ENCODE data around the gene ATP6V0B.
A peak's percentile ranks its signal among the peaks of the same experiment; 100 is the strongest.

ATP6V0B gene

GRCh38 chr1:43984855-43985254, 10.1 kb downstream of the ATP6V0B start:
- no peak for DNase-seq (ENCODE audit: low read depth in 2 of 2, low spot score in 1 of 2)

DNA sequence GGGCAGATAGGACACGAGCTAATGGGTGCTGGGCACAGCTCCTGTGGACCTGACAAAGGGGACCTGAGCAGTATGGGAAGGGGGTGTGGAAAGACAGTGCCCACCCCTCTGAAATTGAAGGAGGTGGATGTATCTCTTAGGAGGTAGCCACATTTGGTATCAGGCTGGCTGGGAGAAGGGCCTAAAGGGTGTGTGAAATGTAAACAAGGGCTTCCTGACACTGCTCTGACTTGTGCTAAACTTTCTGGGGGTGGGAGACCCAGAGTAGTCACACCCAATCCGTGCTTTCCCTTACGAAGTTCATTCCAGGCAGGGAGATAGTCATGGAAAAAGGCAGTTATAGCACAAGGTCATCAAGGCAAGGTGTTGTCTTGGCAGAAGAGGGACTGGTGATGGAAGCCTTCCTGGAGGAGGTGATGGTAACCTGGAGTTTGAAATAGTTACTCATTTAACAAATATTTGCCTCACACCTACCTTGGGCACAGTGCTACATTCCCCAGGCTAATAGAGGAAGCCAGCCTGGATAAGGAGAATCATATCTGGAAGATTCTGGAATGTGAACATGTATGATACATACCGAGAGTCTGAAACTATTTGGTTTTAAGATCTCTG, 11.3 kb downstream of the ATP6V0B start:
- DNase-seq (ENCODE audit: low read depth in 2 of 2, low spot score in 1 of 2) = no peak

- no peak for DNase-seq (ENCODE audit: low read depth in 2 of 2, low spot score in 1 of 2)
Measured at GRCh38 chr1:43986712-43987111, 12.0 kb downstream of the ATP6V0B start.

DNA sequence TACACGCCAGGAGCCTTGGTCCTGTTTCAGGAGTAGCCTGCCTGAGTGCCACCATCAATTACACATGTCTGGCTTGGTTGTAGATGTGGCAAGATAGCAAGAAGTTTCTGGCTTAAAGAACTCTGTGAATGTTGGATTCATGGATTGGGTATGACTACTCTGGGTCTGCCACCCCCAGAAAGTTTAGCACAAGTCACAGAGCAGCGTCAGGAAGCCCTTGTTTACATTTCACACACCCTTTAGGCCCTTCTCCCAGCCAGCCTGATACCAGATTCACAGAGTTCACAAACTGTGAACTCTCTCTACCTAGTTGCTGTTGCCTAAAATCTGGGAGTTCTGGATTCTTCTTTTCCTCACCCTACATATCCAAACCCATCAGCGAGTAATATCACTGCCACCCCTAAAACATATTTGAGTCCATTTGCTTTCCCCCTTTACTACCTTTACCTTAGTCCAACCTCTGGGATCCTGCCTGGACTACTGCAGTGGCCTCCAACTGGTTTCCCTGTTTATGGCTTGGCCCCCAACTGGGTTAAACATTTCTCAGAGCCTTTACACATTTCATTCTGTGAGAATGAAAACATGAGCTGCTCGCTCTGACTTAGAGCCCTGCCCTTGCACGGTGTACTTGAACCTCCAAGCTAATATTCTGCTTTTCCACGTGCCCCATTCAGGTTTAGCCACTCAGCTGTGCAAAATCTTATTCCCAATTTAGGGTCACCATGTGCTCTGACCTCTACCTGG, 12.6 kb downstream of the ATP6V0B start:
- DNase-seq (ENCODE audit: low read depth in 2 of 2, low spot score in 1 of 2) = no peak

DNA sequence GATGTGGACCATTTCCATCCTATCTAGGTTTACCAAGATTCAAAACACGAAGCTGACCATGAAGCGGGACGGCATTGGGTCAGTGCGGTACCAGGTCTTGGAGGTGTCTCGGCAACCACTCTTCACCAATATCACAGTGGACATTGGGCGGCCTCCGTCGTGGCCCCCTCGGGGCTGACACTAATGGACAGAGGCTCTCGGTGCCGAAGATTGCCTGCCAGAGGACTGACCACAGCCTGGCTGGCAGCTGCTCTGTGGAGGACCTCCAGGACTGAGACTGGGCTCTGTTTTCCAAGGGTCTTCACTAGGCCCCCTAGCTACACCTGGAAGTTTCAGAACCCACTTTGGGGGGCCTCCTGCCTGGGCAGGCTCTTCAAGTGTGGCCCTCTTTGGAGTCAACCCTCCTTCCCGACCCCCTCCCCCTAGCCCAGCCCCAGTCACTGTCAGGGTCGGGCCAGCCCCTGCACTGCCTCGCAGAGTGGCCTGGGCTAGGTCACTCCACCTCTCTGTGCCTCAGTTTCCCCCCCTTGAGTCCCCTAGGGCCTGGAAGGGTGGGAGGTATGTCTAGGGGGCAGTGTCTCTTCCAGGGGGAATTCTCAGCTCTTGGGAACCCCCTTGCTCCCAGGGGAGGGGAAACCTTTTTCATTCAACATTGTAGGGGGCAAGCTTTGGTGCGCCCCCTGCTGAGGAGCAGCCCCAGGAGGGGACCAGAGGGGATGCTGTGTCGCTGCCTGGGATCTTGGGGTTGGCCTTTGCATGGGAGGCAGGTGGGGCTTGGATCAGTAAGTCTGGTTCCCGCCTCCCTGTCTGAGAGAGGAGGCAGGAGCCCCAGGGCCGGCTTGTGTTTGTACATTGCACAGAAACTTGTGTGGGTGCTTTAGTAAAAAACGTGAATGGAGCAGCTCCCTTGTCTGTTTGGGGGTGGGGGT, 15.8 kb downstream of the ATP6V0B start:
- no peak for DNase-seq (ENCODE audit: low read depth in 2 of 2, low spot score in 1 of 2)

DNA sequence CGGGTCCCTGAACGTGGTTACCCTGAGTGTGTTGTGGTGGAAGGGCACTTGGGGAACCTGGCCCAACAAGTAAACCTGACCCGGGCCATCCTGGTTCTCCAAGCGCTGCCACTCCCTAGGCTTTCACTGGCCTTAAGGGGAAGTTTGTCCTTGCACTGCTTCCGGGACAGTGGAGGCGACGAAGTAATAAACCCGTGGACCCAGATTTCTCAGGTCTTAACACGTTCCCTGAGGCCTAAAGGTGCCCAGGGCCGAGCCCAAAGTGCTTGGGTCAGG, 16.4 kb downstream of the ATP6V0B start:
- no peak for DNase-seq (ENCODE audit: low read depth in 2 of 2, low spot score in 1 of 2)

DNA sequence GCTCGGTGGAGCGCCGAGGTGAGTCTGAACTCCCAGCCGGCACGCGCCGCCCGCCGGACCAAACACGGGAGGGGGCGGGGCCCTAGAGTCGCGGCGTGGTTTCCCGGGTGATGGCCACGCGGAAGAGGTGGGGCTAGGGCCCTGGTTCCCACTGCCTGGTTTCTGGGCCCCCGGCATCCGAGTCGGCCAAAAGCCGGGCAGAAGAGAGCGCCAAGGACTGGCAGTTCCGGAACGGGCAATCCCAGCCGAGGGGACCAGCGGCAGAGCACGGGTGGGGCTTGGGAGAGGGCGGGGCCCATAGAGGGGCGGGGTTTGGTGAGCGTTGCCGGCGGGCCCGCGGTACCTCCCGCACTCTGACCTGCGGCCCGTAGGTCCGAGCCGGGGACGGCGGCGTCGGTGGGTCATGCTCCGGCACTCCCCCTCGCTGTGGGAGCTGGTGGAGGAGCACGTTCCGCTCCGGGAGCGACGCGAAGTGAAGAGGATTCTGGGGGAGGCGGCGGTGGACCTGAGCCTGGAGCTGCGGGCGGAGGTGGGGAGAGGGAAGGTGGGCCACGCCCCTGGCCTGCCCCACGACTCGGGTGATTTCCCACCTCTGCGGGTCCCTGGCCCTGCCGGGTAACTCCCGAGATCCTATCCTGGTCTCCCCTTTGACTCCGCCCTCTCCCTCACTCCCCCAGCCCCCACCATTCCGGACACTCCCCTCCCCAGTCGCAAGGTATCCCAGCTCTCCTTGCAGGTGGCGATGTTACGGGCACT, 16.9 kb downstream of the ATP6V0B start, which contains the start of gene CCDC24:
Gene CCDC24, plus strand, starts transcription at position 124 of the 756 bp plus-strand sequence. Its CDS starts 280 bp downstream, at position 404.
- DNase-seq (ENCODE audit: low read depth in 2 of 2, low spot score in 1 of 2) = peak; percentile 40 to 60

DNA sequence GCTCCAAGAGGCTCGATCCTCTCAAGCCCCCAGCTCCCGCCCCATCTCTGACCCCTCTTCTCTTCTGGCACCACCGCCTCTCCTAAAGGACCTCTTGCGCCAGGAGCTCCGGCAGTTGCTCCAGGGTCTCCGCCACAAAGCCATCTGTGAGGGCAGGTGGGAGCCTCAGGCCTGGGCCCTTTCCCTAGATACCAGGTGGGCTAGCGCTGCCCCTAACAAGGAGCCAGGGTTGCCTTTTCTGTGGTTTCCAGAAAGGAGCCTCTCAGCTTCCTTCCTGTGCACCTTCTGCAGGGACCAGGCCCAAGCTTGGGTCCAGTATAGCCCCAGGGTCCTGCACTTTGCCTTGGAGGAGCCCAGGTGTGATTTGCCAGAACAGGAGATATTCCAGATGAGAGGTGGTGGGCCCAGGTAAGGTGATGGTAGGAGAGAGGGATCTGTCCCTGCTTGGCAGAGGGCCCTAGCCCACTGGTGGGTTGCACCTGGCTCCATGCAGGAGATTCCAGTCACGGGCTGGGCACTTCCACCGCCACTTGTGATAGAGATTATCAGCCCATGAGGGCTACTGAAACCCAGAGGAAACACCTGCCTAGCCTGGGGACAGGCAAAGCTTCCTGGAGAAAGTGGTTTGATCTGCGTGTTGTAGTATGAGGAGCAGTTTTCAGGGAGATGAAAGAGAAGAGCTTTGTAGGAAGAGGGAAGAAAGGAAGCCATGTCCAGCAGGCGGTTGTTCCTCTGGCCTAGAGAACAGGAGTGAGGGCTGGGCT, 17.7 kb downstream of the ATP6V0B start:
- DNase-seq (ENCODE audit: low read depth in 2 of 2, low spot score in 1 of 2) = no peak

DNA sequence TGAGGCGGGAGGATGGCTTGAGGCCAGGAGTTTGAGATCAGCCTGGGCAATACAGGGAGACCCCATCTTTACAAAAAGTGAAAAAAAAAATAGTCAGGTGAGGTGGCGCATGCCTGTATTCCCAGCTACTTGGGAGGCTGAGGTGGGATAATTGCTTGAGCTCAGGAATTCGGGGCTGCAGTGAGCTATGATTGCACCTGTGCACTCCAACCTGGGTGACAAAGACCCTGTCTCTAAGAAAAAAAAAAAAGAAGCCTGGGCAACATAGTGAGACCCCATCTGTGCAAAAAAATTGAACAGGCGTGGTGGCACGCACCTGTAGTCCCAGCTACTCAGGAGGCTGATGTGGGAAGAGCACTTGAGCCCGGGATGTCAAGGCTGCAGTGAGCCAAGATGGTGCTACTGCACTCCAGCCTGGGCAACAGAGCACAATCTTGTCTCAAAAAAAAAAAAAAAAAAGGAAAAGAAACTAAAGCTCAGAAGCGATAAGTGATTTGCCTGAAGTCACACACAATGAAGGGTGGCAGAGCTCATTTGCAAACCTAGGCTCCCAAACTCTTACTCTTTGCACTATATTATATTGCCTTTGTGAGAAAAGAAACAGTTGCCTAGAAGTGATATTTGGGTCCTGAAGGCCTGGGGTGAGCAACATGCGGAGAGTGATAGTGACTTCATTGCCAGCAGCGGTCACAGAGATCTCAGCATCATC, 18.6 kb downstream of the ATP6V0B start:
- DNase-seq (ENCODE audit: low read depth in 2 of 2, low spot score in 1 of 2) = no peak

DNA sequence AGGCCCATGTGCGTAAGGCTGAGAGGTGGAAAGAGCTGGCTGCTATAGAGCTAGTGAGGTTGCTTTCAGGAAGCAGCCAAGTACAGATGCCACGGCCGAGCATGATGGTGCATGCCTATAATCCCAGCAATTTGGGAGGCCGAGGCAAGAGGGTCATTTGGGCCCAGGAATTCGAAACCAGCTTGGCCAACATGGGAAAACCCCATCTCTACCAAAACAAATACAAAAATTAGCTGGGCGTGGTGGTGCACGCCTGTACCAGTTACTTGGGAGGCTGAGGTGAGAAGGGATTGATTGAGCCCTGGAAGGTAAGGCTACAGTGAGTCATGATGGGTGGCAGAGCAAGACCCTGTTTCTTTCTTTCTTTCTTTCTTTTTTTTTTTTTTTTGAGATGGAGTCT, 19.3 kb downstream of the ATP6V0B start:
- DNase-seq (ENCODE audit: low read depth in 2 of 2, low spot score in 1 of 2) = no peak

- no peak for DNase-seq (ENCODE audit: low read depth in 2 of 2, low spot score in 1 of 2)
Measured at GRCh38 chr1:43994794-43995790, 20.3 kb downstream of the ATP6V0B start.

DNA sequence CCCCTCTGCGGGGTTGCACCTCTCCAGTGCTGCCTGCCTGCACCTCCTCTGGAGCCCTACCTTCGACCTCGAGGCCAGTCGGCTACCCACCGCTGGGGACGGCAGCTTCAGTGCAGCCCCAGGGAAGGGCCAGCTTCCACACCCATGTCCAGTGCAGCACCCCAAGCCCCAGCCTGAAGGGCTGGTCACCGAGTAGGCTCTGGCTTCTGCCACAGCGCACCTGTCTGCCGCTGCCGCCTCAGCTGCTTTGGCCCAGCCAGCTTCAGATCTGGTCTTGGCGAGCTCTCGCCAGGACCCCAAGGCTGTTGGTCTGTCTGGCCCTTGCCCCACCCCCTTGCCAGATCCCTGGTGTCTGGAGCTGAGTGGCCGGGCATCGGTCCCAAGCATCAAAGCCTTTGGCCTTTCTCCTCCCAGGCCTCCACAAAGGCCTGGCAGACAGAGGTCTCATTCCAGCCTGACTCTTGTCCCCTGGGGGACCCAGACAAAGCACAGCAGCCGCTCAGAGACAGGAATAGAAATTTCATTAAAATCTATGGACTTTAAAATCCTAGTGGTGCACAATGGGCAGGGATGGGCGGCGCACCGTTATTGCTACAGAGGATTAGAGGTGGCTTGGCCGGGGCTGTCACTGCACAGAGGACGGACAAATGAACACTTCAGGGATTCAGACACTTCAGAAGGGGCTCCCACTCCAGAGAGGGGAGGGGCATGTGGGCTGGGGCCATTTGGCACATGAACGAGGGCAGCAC, 21.4 kb downstream of the ATP6V0B start:
- DNase-seq (ENCODE audit: low read depth in 2 of 2, low spot score in 1 of 2) = no peak

DNA sequence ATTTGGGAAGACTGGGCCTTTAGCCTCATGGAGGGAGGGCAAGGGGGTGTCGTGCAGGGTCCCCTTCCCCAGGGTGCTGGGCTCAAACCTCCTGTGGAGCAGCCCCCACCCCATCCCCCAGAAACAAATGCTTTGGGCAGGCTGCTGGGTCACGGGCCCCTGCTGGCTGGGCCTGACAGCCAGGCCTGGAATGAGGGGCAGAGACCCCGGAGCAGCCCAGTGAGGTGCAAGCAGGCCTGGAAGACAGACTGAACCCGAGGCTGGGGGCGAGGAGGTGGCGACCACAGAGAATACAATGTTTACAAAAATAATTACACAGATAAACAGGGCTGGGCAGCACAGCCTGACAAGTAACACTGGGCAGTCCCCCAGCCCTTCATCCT, 22.0 kb downstream of the ATP6V0B start:
- DNase-seq (ENCODE audit: low read depth in 2 of 2, low spot score in 1 of 2) = no peak

- DNase-seq (ENCODE audit: low read depth in 2 of 2, low spot score in 1 of 2) = no peak
Measured at GRCh38 chr1:43997295-43997999, 22.7 kb downstream of the ATP6V0B start.

DNA sequence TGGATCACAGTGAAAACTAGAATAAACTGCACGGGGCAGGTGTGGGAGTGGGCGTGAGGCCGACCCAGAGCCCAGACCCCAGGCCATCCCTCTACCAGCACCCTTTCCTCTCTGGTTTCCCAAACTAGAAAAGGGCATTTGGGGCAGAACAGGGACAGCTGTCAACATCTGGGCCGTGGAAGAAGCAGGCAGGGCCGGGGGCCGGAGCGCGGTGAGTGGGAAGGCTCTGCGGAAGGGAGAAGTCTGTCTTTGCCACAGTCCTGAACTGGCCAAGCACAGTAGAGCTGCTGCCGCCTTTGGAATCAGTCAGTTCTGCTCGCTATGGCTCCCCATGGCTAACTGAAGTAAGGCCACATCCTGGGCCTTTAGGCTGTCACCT, 23.2 kb downstream of the ATP6V0B start:
- no peak for DNase-seq (ENCODE audit: low read depth in 2 of 2, low spot score in 1 of 2)

- no peak for DNase-seq (ENCODE audit: low read depth in 2 of 2, low spot score in 1 of 2)
Measured at GRCh38 chr1:43999455-43999854, 24.7 kb downstream of the ATP6V0B start.

DNA sequence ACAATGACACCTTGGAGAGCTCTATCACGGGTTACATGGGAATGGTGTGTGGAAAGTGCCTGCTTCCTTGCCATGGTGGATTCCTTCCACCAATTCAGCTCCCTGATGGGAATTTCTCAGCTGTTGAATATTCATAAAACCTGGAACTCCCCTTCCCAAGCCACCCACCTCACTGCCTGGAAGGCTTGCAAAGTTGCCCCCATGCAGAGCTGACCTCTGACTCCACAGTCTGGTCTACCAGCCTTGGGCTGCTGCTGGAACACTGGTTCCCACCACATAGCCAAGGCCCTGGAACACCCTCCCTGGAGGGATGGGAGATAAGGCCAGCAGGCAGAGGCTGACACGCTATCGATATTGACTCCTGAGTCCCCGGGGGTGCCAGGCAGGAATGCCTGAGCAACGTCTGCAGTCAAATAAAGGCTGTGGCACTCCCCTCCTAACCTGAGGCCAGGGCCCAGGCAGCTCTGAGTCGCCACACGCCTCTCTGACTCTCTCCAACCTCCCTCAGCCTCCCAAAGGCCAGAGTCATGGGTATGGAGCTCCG, 25.4 kb downstream of the ATP6V0B start:
- DNase-seq (ENCODE audit: low read depth in 2 of 2, low spot score in 1 of 2) = no peak

Data from stimulated activated CD8-positive, alpha-beta memory T cell treated with anti-CD3 and anti-CD28 coated beads, Interleukin-4, amount 100 ng/mL, for 4 hours (primary cell).